Tongue (tissue), 2 donors: ENCODE results near the gene SERBP1. TPM values are rescaled to one million over a fixed set of nuclear protein-coding genes. Genes with fewer than 3 reads are reported as not detected.
"Not testable (repeated sequence)": the region's sequence is repeated elsewhere in the genome, so short reads cannot be mapped to it uniquely, and the experiment has no call there.

Experiments used
- DNase-seq: peaks from one replicate; pipeline ENCODE4 v3.0.0-alpha.2; 2015
- total RNA-seq: library from RNA; depleted of rRNA; stranded (reverse); fragments of >200 nt; gene quantifications from one replicate; pipeline ENCODE4 v1.2.3, GENCODE V29; 2014

Gene SERBP1
- total RNA-seq, result 419 TPM

- DNase-seq, result peak; percentile 99
These were observed at the start of gene SERBP1 for GRCh38 chr1:67430358-67431155. Gene SERBP1 (minus strand): TSS chr1:67430402. CDS start chr1:67430300, 102 bp downstream.

GRCh38 chr1:67479146-67479891 is 49.1 kb upstream of the SERBP1 start:
- peak; percentile 84 for DNase-seq

GRCh38 chr1:67476906-67477305 is 46.7 kb upstream of the SERBP1 start:
- DNase-seq, result no peak

- peak; percentile 51 for DNase-seq
These were observed 45.8 kb upstream of the SERBP1 start for GRCh38 chr1:67476006-67476482.

GRCh38 chr1:67472056-67472455 is 41.9 kb upstream of the SERBP1 start:
- DNase-seq, result no peak

- peak; percentile 80 for DNase-seq
These were observed 39.2 kb upstream of the SERBP1 start for GRCh38 chr1:67469431-67469830.

GRCh38 chr1:67468066-67468718 is 38.0 kb upstream of the SERBP1 start:
- no peak for DNase-seq

- DNase-seq, result peak; percentile 64
These were observed 35.2 kb upstream of the SERBP1 start for GRCh38 chr1:67465375-67465774.

- no peak for DNase-seq
These were observed 34.5 kb upstream of the SERBP1 start for GRCh38 chr1:67464746-67465145.

- no peak for DNase-seq
These were observed 33.9 kb upstream of the SERBP1 start for GRCh38 chr1:67464058-67464457.

GRCh38 chr1:67463298-67463955 is 33.2 kb upstream of the SERBP1 start:
- peak; percentile 69 for DNase-seq

GRCh38 chr1:67460676-67461500 is 30.7 kb upstream of the SERBP1 start:
- peak; percentile 91 for DNase-seq

- no peak for DNase-seq
These were observed 28.9 kb upstream of the SERBP1 start for GRCh38 chr1:67459068-67459467.

GRCh38 chr1:67458663-67459062 is 28.5 kb upstream of the SERBP1 start:
- DNase-seq, result no peak

- peak; percentile 48 for DNase-seq
These were observed 27.0 kb upstream of the SERBP1 start for GRCh38 chr1:67457247-67457646.

GRCh38 chr1:67451815-67452214 is 21.6 kb upstream of the SERBP1 start:
- no peak for DNase-seq

- no peak for DNase-seq
These were observed 21.2 kb upstream of the SERBP1 start for GRCh38 chr1:67451356-67451755.

GRCh38 chr1:67446893-67447292 is 16.7 kb upstream of the SERBP1 start:
- DNase-seq, result no peak

GRCh38 chr1:67446014-67446413 is 15.8 kb upstream of the SERBP1 start:
- not testable (repeated sequence) for DNase-seq

- DNase-seq, result no peak
These were observed 11.6 kb upstream of the SERBP1 start for GRCh38 chr1:67441739-67442281.

GRCh38 chr1:67441183-67441582 is 11.0 kb upstream of the SERBP1 start:
- peak; percentile 79 for DNase-seq
